ENCODE measurements around the gene ITGB6.

ITGB6 gene, protein sequence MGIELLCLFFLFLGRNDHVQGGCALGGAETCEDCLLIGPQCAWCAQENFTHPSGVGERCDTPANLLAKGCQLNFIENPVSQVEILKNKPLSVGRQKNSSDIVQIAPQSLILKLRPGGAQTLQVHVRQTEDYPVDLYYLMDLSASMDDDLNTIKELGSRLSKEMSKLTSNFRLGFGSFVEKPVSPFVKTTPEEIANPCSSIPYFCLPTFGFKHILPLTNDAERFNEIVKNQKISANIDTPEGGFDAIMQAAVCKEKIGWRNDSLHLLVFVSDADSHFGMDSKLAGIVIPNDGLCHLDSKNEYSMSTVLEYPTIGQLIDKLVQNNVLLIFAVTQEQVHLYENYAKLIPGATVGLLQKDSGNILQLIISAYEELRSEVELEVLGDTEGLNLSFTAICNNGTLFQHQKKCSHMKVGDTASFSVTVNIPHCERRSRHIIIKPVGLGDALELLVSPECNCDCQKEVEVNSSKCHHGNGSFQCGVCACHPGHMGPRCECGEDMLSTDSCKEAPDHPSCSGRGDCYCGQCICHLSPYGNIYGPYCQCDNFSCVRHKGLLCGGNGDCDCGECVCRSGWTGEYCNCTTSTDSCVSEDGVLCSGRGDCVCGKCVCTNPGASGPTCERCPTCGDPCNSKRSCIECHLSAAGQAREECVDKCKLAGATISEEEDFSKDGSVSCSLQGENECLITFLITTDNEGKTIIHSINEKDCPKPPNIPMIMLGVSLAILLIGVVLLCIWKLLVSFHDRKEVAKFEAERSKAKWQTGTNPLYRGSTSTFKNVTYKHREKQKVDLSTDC

GRCh38 chr2:160199683-160200389, at the start of gene ITGB6:
TSS of gene ITGB6 (minus strand) at chr2:160200272. CDS start at chr2:160200063, 209 bp downstream.
- no peak for DNase-seq

- no peak for DNase-seq
Measured at GRCh38 chr2:160247296-160248035, 47.4 kb upstream of the ITGB6 start.

DNA sequence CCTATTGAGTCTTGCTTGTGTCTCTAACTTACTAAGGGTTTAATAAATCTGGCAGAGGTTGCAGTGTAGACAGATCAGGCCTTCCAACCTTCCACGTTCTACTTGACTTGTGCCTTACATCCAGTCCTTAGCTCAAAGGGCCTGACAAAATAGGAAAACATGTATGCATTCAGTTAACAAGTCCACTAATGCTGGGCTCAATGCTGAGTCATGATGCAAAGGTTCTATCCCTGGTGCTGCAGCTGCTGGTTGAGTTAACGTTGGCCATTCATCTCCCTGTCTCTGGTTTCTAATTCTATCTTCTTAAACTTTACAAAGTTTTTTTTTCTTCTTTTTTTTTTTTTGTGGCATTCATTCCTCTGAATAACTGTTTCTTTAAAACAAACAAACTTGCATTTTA, 46.3 kb upstream of the ITGB6 start:
- DNase-seq, result no peak

DNA sequence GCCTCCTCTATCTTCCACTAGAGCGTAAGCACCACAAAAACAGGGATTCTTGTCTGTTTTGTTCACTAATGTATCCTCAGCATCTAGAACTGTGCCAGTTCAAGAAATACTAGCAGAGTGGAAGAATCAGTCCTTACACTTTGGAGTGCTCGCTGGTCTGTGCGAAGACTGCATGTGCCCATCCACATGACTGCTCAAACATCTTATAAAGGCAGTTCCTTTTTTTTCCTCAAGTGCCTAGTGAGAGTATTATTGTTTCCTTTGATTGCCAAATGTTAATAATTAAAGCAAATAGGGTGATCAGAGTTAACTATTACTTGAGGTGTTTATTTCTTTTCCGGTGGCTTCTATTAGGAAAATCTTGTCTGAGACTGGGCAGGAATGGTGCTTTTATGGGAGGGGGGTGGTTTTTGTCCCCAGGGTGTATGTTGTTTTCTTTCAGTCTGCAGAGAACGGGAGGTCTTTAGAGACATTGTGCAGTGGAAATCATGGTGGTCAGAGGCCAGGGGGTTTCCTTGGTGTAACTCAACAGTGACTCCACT, 45.6 kb upstream of the ITGB6 start:
- no peak for DNase-seq

DNA sequence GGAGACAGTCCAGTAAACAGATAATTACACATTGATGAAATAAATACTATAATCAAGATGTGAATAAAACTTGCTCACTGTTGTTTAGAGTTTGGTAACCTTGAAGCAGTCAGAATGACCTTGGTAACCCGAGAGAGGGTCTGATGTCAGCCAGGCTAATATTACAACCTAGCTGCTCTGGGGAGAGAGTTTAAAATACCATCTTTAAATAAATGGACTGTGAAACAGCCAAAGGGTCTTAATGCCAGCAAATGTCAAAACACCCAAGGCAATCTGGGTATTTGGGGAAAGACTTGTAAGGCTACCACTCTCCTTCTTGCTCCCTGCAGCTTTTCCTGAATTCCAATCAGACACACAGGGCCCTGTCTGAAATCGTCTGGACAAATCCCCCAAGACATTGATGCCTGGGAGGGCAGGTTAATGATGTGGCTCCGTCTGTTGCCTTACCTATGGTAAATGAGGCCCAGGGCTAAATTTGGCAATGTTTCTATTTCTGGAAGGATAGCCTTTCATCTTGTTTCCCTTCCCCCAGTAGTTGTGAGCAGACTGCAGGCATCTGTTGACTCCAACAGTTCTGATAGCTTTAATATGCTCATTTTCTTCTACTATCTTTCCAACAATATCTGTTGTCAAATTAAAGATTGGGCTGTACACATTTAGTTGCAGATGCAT, 43.0 kb upstream of the ITGB6 start:
- DNase-seq, result no peak

DNA sequence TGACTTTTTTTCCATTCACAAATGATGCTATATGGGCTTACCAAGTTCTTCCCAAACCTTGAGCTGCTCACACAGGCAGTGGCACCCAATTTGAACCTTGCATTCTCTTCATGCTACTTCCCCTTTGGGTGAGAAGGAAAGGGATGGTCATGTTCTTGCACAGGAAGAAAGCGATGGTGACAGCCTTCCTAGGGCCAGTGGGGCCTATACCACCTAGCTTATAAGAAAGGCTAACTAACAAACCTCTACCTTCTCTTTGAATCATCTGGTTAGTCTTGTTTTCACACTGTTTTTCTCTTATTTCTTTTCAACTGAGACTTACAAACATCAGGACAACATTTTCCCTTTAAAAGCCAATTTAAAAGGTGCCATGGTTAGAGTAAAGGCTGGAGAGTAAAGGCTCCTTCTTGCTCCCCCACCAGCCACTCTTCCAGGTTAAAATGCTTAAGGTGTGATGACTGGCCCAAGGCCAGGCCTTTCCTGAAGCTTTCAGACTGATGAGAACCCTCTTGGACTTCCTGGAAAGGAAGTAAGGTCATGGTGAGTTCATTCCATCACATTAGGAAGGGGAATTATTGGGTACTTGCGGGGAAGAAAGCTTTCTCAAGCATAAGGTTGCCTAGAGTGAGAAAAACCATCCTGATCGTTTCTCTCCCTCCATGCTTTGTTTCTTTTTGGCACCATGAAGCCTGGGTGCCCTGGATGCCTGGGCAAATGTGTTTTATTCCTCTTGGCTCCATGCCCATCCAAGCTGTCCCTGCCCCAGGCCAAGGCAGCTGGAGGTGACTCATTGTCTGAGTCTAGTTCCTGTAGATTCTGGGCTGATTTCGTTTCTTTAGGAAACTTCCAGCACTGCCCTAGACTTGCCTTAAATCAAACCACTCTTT, 41.4 kb upstream of the ITGB6 start:
- DNase-seq, result no peak

GRCh38 chr2:160239436-160239835, 39.4 kb upstream of the ITGB6 start:
- DNase-seq, result no peak

DNA sequence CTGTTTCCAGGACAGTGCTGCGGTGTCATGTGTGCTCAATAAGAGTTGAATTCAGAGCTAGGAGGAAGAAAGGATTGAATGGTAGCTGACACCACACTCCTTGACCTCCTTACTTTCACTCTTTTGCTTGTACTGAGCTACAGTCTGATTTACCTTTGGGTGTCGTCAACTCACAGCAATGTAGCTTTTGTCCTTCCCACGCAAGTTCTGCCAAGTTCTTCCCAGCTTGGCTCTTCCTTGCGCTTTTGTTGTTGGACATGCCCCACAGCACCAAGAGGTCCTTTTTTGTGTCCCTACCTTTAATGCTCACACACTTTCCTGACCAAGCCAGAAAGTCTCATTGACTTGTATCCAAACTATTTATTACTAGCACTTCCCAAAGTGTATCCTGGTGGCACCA, 38.3 kb upstream of the ITGB6 start:
- DNase-seq, result no peak

- no peak for DNase-seq
Measured at GRCh38 chr2:160232905-160233475, 32.9 kb upstream of the ITGB6 start.

GRCh38 chr2:160229591-160229990, 29.5 kb upstream of the ITGB6 start:
- no peak for DNase-seq

GRCh38 chr2:160228141-160228917, 28.3 kb upstream of the ITGB6 start:
- DNase-seq, result no peak

DNA sequence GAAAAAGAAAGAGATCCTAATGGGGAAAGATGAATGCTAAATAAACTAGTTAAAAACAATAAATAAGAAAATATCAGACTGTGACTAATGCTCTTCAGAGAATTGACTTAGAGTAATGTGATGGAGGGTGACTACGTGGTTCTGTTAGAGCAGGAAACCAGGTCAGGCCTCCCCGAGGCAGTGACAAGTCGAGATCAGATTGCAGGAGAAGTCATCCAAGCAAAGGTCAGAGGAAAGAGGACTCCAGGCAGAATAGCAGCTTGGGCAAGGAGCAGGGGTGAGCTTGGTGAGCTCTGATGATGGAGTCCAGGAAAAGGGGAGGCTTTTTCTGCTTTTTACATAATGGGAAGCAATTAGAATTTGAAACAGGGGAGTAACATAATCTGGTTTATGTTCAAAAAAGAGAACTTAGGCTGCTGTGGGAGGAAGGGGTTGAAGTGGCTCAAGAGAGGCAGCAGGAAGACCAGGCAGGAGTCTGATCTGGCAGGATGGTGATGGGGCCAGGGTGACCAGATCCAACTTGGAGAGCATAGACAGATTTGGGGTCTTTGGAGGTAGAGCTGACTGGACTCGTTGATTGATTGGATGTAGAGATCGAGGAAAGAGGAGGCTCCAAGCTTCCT, 27.3 kb upstream of the ITGB6 start:
- DNase-seq, result no peak

DNA sequence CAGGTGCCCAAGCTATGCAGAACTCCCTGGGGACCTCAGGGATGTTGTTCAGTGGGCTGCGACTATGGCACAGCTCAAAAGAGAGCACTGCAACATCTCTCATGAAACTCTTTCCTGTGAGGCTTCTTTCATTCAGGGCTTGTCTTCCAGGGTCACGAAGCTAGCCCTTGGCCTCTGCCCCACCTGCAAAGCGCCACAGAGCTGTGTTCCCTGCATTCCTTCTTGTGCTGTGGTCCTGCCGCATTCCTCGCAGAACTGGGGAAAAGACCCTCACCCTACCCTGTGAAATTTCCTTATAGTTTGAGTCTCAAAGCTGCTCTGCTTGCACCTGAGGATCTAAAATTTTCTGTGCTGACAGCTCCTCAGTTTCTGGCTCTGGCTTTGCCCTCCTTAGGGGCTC, 26.3 kb upstream of the ITGB6 start:
- DNase-seq, result no peak

GRCh38 chr2:160225722-160226121, 25.6 kb upstream of the ITGB6 start:
- no peak for DNase-seq

DNA sequence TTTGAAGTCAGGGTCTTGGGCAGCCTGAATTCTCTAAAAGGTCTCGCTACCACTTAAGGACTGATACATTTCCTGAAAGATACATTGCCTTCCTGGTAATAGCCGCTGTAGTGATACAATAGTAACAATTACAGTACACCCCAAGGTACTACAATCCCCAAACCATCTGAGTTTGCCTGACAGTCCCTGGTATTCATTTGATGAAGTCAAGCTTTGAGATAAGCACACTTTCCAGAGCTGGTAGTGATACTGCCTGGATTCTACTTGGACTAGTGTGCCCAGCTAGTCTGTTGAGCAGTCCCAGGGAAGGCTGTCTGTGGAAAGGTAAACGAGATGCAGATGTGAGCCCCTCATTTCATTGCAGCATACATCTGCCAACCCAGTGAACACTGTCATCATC, 24.4 kb upstream of the ITGB6 start:
- DNase-seq, result no peak

- no peak for DNase-seq
Measured at GRCh38 chr2:160224060-160224459, 24.0 kb upstream of the ITGB6 start.

- no peak for DNase-seq
Measured at GRCh38 chr2:160223560-160223959, 23.5 kb upstream of the ITGB6 start.

GRCh38 chr2:160222546-160223283, 22.6 kb upstream of the ITGB6 start:
- no peak for DNase-seq
